SK-N-SH (cell line): ENCODE measurements around the gene TOM1L2. TPM values are rescaled to one million over a fixed set of nuclear protein-coding genes. Genes with fewer than 3 reads are reported as not detected.

Experiments
- CTCF ChIA-PET: fragments of 300-600, 350-600 bp; formaldehyde crosslinking; extraction: SDS; loops from one replicate; lab custom pipeline; 2021; lab: Yijun Ruan, JAX
- POLR2A ChIA-PET: fragments of 350-600 bp; sonication (Branson Sonifier 250); formaldehyde crosslinking; extraction: SDS; loops from one replicate; lab custom pipeline; 2020; ENCODE audit warnings: antibody characterized with exemption, inconsistent platforms; lab: Yijun Ruan, JAX
- DNase-seq: peaks from one replicate; pipeline ENCODE4 v3.0.0; 2012
- H2AFZ ChIP-seq: fragments of 200-600 bp; sonication (generic); 2 replicates; pipeline ENCODE4 v1.8.1; 2016; ENCODE audit warnings: antibody characterized with exemption, mild to moderate bottlenecking, low read depth
- H3F3A ChIP-seq: fragments of 200-600 bp; sonication (generic); replicated peaks from 2 replicates; pipeline ENCODE3; 2016; ENCODE audit warnings: antibody characterized with exemption, mild to moderate bottlenecking; ENCODE audit not compliant: insufficient read depth
- H3K27ac ChIP-seq, 2 experiments: fragments of 200-500 bp in 1 of 2; fragments of 200-600 bp in 1 of 2; sonication (Bioruptor generic) in 1 of 2; sonication (generic), shearing (Covaris generic) in 1 of 2; 2 replicates each; pipeline versions ENCODE4 v1.5.1 to v1.6.1; 2014 to 2016; ENCODE audit warnings: low read depth in 2 of 2, inconsistent platforms in 1 of 2, low read length in 1 of 2, mild to moderate bottlenecking in 1 of 2, mixed read lengths in 1 of 2
- H3K27me3 ChIP-seq: fragments of 200-600 bp; sonication (generic), shearing (Covaris generic); 2 replicates; pipeline ENCODE4 v1.6.1; 2016; ENCODE audit warnings: mixed run types; ENCODE audit not compliant: insufficient read depth
- H3K36me3 ChIP-seq, 2 experiments: fragments of 200-500 bp in 1 of 2; fragments of 200-600 bp in 1 of 2; sonication (Bioruptor generic) in 1 of 2; sonication (generic) in 1 of 2; replicated peaks in 1 of 2; 2 replicates each; pipeline versions ENCODE3 to v1.5.1; 2014 to 2016; ENCODE audit warnings: low read length in 1 of 2, mild to moderate bottlenecking in 1 of 2; ENCODE audit not compliant: insufficient read depth in 2 of 2, control insufficient read depth in 1 of 2
- H3K4me1 ChIP-seq, 2 experiments: fragments of 200-500 bp in 1 of 2; fragments of 200-600 bp in 1 of 2; sonication (Bioruptor generic) in 1 of 2; sonication (generic), shearing (Covaris generic) in 1 of 2; 2 replicates each; pipeline versions ENCODE4 v1.5.1 to v1.6.1; 2014 to 2016; ENCODE audit warnings: low read depth in 1 of 2, low read length in 1 of 2, mixed run types in 1 of 2; ENCODE audit not compliant: insufficient read depth in 2 of 2, control insufficient read depth in 1 of 2
- H3K4me2 ChIP-seq: fragments of 200-600 bp; sonication (generic), shearing (Covaris generic); 2 replicates; pipeline ENCODE4 v1.6.1; 2017; ENCODE audit warnings: mixed run types
- H3K4me3 ChIP-seq, 2 experiments: fragments of 200-500 bp in 1 of 2; fragments of 200-600 bp in 1 of 2; sonication (Bioruptor generic) in 1 of 2; sonication (generic), shearing (Covaris generic) in 1 of 2; 2 replicates each; pipeline versions ENCODE4 v1.5.1 to v1.8.1; 2014 to 2016; ENCODE audit warnings: low read depth in 2 of 2, inconsistent platforms in 1 of 2, low read length in 1 of 2, mild to moderate bottlenecking in 1 of 2, mixed read lengths in 1 of 2, moderate library complexity in 1 of 2
- H3K79me2 ChIP-seq: fragments of 200-600 bp; sonication (generic); 2 replicates; pipeline ENCODE4 v1.8.1; 2017; ENCODE audit warnings: mild to moderate bottlenecking; ENCODE audit not compliant: insufficient read depth
- H3K9ac ChIP-seq: fragments of 200-600 bp; sonication (generic); 2 replicates; pipeline ENCODE4 v1.6.1; 2017; ENCODE audit warnings: mixed run types
- H3K9me2 ChIP-seq: fragments of 200-600 bp; sonication (generic); 2 replicates; pipeline ENCODE4 v1.6.1; 2017; ENCODE audit warnings: mixed run types
- H3K9me3 ChIP-seq: fragments of 200-600 bp; sonication (generic); 2 replicates; pipeline ENCODE4 v1.6.1; 2017; ENCODE audit warnings: mixed run types, mild to moderate bottlenecking, moderate library complexity
- H4K20me1 ChIP-seq: fragments of 200-600 bp; sonication (generic); 2 replicates; pipeline ENCODE4 v1.6.1; 2017; ENCODE audit warnings: mild to moderate bottlenecking, mixed run types; ENCODE audit not compliant: insufficient read depth
- FOXM1 ChIP-seq: IDR thresholded peaks from 2 replicates; pipeline ENCODE4 v1.4.0; 2012; ENCODE audit warnings: low read depth, mild to moderate bottlenecking
- GABPA ChIP-seq: IDR thresholded peaks from 2 replicates; pipeline ENCODE4 v1.4.0; 2012; ENCODE audit warnings: low read depth, mild to moderate bottlenecking
- GATA2 ChIP-seq: sonication (generic); formaldehyde crosslinking; IDR thresholded peaks from 2 replicates; pipeline ENCODE4 v1.5.0; 2020; ENCODE audit warnings: mild to moderate bottlenecking, missing genetic modification reagents
- MAX ChIP-seq: IDR thresholded peaks from 2 replicates; pipeline ENCODE4 v1.4.0; 2012; ENCODE audit warnings: low read depth
- POLR2AphosphoS5 ChIP-seq: IDR thresholded peaks from 2 replicates; pipeline ENCODE4 v1.6.1; 2012; ENCODE audit warnings: low read depth, low read length
- RAD21 ChIP-seq: IDR thresholded peaks from 2 replicates; pipeline ENCODE4 v1.6.1; 2012; ENCODE audit warnings: mild to moderate bottlenecking, low read length
- RCOR1 ChIP-seq: fragments of 150-350 bp; IDR thresholded peaks from 2 replicates; pipeline ENCODE4 v1.6.1; 2017; ENCODE audit warnings: antibody characterized with exemption, low read length
- REST ChIP-seq: IDR thresholded peaks from 2 replicates; pipeline ENCODE4 v1.6.1; 2012; ENCODE audit warnings: mild to moderate bottlenecking, low read depth, low read length, moderate library complexity
- RXRA ChIP-seq: IDR thresholded peaks from 2 replicates; pipeline ENCODE4 v1.4.0; 2012; ENCODE audit warnings: low read depth, mild to moderate bottlenecking, borderline replicate concordance
- SMC3 ChIP-seq: IDR thresholded peaks from 2 replicates; pipeline ENCODE4 v1.6.1; 2012; ENCODE audit warnings: low read depth, low read length, improper control_type of control experiment
- TAF1 ChIP-seq: IDR thresholded peaks from 2 replicates; pipeline ENCODE4 v1.6.1; 2012; ENCODE audit warnings: low read depth, mild to moderate bottlenecking, low read length, moderate library complexity, borderline replicate concordance
- TEAD4 ChIP-seq: IDR thresholded peaks from 2 replicates; pipeline ENCODE4 v1.4.0; 2012; ENCODE audit warnings: mild to moderate bottlenecking, borderline replicate concordance; ENCODE audit not compliant: insufficient read depth
- polyA plus RNA-seq, 3 experiments: library from polyadenylated mRNA; depleted of rRNA; stranded (reverse); fragments of >200 nt; gene quantifications; 2 replicates each; pipeline ENCODE4 v1.2.3, GENCODE V29; 2012
- TF ChIP-seq, protein P1 (sequence below): fragments of 150-350 bp; IDR thresholded peaks from 2 replicates; pipeline ENCODE4 v1.6.1; 2017; ENCODE audit warnings: antibody characterized with exemption, low read length, low read depth, borderline replicate concordance
- TF ChIP-seq, protein P2 (sequence below): IDR thresholded peaks from 2 replicates; pipeline ENCODE4 v1.4.0; 2012; ENCODE audit warnings: low read depth, borderline replicate concordance

The TOM1L2 gene
- polyA plus RNA-seq, 1 of the 3 experiments (the other 2 are of a cell fraction) = 85.4 TPM

- TF ChIP-seq, protein P1, sequence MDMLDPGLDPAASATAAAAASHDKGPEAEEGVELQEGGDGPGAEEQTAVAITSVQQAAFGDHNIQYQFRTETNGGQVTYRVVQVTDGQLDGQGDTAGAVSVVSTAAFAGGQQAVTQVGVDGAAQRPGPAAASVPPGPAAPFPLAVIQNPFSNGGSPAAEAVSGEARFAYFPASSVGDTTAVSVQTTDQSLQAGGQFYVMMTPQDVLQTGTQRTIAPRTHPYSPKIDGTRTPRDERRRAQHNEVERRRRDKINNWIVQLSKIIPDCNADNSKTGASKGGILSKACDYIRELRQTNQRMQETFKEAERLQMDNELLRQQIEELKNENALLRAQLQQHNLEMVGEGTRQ = no peak
- TF ChIP-seq SMC3 = peak; percentile 90
- 0 out of 2 replicates have a peak, but pooled peaks have one; percentile 9 for TF ChIP-seq RCOR1
- no peak for TF ChIP-seq REST
- peak; percentile 98 for TF ChIP-seq RAD21
- TF ChIP-seq POLR2AphosphoS5 = no peak
- TF ChIP-seq GABPA = no peak
These were observed 52.8 kb downstream of the TOM1L2 start (continued) for GRCh38 chr17:17919169-17920107.

GRCh38 chr17:17917394-17917793 lies 54.8 kb downstream of the TOM1L2 start:
- POLR2A ChIA-PET = no interaction called here
- CTCF ChIA-PET = interaction anchor here (0.9 to 6.0 kb wide), 8 partner anchors 23 to 238 kb away, joined by 3 to 158 read pairs (median 30); no protein-coding TSS in a partner anchor

More at GRCh38 chr17:17917394-17917793, 54.8 kb downstream of the TOM1L2 start:
- TF ChIP-seq, protein P2, sequence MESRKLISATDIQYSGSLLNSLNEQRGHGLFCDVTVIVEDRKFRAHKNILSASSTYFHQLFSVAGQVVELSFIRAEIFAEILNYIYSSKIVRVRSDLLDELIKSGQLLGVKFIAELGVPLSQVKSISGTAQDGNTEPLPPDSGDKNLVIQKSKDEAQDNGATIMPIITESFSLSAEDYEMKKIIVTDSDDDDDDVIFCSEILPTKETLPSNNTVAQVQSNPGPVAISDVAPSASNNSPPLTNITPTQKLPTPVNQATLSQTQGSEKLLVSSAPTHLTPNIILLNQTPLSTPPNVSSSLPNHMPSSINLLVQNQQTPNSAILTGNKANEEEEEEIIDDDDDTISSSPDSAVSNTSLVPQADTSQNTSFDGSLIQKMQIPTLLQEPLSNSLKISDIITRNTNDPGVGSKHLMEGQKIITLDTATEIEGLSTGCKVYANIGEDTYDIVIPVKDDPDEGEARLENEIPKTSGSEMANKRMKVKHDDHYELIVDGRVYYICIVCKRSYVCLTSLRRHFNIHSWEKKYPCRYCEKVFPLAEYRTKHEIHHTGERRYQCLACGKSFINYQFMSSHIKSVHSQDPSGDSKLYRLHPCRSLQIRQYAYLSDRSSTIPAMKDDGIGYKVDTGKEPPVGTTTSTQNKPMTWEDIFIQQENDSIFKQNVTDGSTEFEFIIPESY = no peak
- TF ChIP-seq GABPA (no peak), FOXM1 (no peak), RXRA (no peak), MAX (no peak), GATA2 (CRISPR knock-in tag) (no peak), TEAD4 (no peak), TAF1 (no peak), POLR2AphosphoS5 (no peak)
- TF ChIP-seq, protein P1 = no peak
- TF ChIP-seq, all 33 proteins: peak for 0
- H3K27ac ChIP-seq = no peak overlapping the region
- H3F3A ChIP-seq = peaks cover 37% of the 10 kb centered on the region
- no peaks in the 10 kb centered on the region for H3K9me3 ChIP-seq
- no peak overlapping the region for H3K4me3 ChIP-seq
- H2AFZ ChIP-seq = no peak overlapping the region
- H3K79me2 ChIP-seq = peaks cover 52% of the 10 kb centered on the region
- no peak overlapping the region for H3K4me2 ChIP-seq
- no peaks in the 10 kb centered on the region for H3K36me3 ChIP-seq
- no peak overlapping the region for H3K9ac ChIP-seq
- no peaks in the 10 kb centered on the region for H3K9me2 ChIP-seq
- no peaks in the 10 kb centered on the region for H4K20me1 ChIP-seq
- DNase-seq = no peak
- peaks cover 25 to 41% of the 10 kb centered on the region in 2 experiments for H3K4me1 ChIP-seq
- no peaks in the 10 kb centered on the region for H3K27me3 ChIP-seq
